Measurements from ENCODE around the gene RABL3. TPM values are rescaled to one million over a fixed set of nuclear protein-coding genes. Genes with fewer than 3 reads are reported as not detected.

The RABL3 gene
- total RNA-seq, 6 donors from 2014 or later: 4.9 to 20.1 (median 14.2) TPM

- Histone ChIP-seq H3K9me3 (no peaks in the 10 kb centered on the region), H3K27ac (no peak overlapping the region), H3K4me1 (no peaks in the 10 kb centered on the region), H3K4me3 (no peak overlapping the region), H3K27me3 (no peaks in the 10 kb centered on the region), H3K36me3 (no peaks in the 10 kb centered on the region)
- ATAC-seq (ENCODE audit: low FRiP score in 2 of 2) (no peak), DNase-seq (no peak)
- WGBS, 2 donors: 74 to 90% methylated on average over 5 of the region's 5 CpGs
- TF ChIP-seq EP300 (IDR thresholded peaks at IDR 0.05) (no peak), POLR2A (IDR thresholded peaks at IDR 0.05) (no peak), POLR2AphosphoS5 (IDR thresholded peaks at IDR 0.05) (no peak), CTCF (IDR thresholded peaks at IDR 0.05) (no peak)
Observed at GRCh38 chr3:120652896-120653545, 89.3 kb downstream of the RABL3 start.

DNA sequence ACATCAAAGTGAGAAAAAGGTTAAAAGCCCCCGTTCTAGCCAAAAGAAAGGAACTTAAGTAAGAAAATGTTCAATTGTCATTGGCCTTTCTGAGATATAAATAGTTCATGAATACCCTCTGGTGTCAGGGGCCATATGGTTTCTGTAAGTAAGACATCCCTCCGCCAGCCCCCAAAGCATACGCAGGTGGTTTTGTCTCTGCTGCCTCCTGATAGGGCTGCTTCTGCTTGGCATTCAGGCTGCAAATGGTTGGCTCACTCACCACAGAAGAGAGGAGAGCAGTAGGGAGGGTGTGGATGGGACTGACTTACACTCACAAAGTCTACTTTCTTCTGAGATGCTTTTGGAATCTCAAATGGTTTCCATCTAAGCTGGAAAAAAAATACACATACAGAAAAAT lies 90.0 kb downstream of the RABL3 start:
- no peak overlapping the region for H3K4me3 ChIP-seq
- DNase-seq (no peak), ATAC-seq (ENCODE audit: low FRiP score in 2 of 2) (no peak)
- no peaks in the 10 kb centered on the region for H3K4me1 ChIP-seq
- no peaks in the 10 kb centered on the region for H3K27me3 ChIP-seq
- 69 to 76% methylated on average over 3 of the region's 3 CpGs for WGBS, 2 donors
- no peaks in the 10 kb centered on the region for H3K9me3 ChIP-seq
- H3K36me3 ChIP-seq: no peaks in the 10 kb centered on the region
- H3K27ac ChIP-seq: no peak overlapping the region
- TF ChIP-seq POLR2A (IDR thresholded peaks at IDR 0.05) (no peak), EP300 (IDR thresholded peaks at IDR 0.05) (no peak), CTCF (IDR thresholded peaks at IDR 0.05) (no peak), POLR2AphosphoS5 (IDR thresholded peaks at IDR 0.05) (no peak)

- Histone ChIP-seq H3K9me3 (no peaks in the 10 kb centered on the region), H3K36me3 (no peaks in the 10 kb centered on the region), H3K27ac (no peak overlapping the region), H3K27me3 (no peaks in the 10 kb centered on the region), H3K4me1 (no peaks in the 10 kb centered on the region), H3K4me3 (no peak overlapping the region)
- TF ChIP-seq POLR2AphosphoS5 (IDR thresholded peaks at IDR 0.05) (no peak), CTCF (IDR thresholded peaks at IDR 0.05) (no peak), EP300 (IDR thresholded peaks at IDR 0.05) (no peak), POLR2A (IDR thresholded peaks at IDR 0.05) (no peak)
- WGBS, 2 donors: 73 to 74% methylated on average over 2 of the region's 2 CpGs
- ATAC-seq (ENCODE audit: low FRiP score in 2 of 2) (no peak), DNase-seq (no peak)
Observed at GRCh38 chr3:120650311-120650710, 92.0 kb downstream of the RABL3 start.

- Histone ChIP-seq H3K36me3 (no peaks in the 10 kb centered on the region), H3K27ac (no peak overlapping the region), H3K9me3 (no peaks in the 10 kb centered on the region), H3K4me1 (no peaks in the 10 kb centered on the region), H3K27me3 (no peaks in the 10 kb centered on the region), H3K4me3 (no peak overlapping the region)
- TF ChIP-seq EP300 (IDR thresholded peaks at IDR 0.05): no peak
- no peak for TF ChIP-seq POLR2AphosphoS5 (IDR thresholded peaks at IDR 0.05)
- TF ChIP-seq CTCF (IDR thresholded peaks at IDR 0.05): no peak
- no peak for TF ChIP-seq POLR2A (IDR thresholded peaks at IDR 0.05)
- DNase-seq (no peak), ATAC-seq (ENCODE audit: low FRiP score in 2 of 2) (no peak)
- 44 to 47% methylated on average over 3 of the region's 3 CpGs for WGBS, 2 donors
Observed at GRCh38 chr3:120649830-120650233, 92.5 kb downstream of the RABL3 start.

GRCh38 chr3:120648290-120648689 lies 94.0 kb downstream of the RABL3 start:
- TF ChIP-seq EP300 (IDR thresholded peaks at IDR 0.05) (no peak), CTCF (IDR thresholded peaks at IDR 0.05) (no peak), POLR2A (IDR thresholded peaks at IDR 0.05) (no peak), POLR2AphosphoS5 (IDR thresholded peaks at IDR 0.05) (no peak)
- DNase-seq: no peak
- 87 to 89% methylated on average over 5 of the region's 5 CpGs for WGBS, 2 donors
- Histone ChIP-seq H3K4me1 (no peaks in the 10 kb centered on the region), H3K4me3 (no peak overlapping the region), H3K27ac (no peak overlapping the region), H3K27me3 (no peaks in the 10 kb centered on the region), H3K9me3 (no peaks in the 10 kb centered on the region), H3K36me3 (no peaks in the 10 kb centered on the region)
- ATAC-seq (ENCODE audit: low FRiP score in 2 of 2): no peak

Data from upper lobe of left lung (tissue), 6 donors.